ENCODE data around the gene WDPCP.
"Not testable (repeated sequence)": the region's sequence is repeated elsewhere in the genome, so short reads cannot be mapped to it uniquely, and the experiment has no call there.

Gene WDPCP

DNA sequence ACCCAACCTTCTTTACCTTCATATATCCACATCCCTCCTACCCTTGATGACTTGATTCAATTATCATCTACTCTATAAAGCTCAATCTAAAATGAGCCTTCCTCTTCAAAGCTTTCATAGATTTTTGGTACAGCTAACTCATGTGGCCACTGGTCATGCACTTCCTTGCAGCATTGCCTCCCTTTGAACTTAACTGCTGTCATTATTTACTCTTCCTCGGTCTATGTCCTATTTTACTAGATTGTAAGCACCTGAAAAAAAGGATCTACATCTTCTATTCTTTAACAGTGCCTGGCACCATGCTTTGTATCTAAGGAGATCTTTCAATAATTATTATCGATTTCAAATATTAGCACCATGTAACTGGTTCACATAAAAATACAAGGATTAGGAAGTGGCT lies 31.1 kb upstream of the WDPCP start:
- TF ChIP-seq, protein P1, sequence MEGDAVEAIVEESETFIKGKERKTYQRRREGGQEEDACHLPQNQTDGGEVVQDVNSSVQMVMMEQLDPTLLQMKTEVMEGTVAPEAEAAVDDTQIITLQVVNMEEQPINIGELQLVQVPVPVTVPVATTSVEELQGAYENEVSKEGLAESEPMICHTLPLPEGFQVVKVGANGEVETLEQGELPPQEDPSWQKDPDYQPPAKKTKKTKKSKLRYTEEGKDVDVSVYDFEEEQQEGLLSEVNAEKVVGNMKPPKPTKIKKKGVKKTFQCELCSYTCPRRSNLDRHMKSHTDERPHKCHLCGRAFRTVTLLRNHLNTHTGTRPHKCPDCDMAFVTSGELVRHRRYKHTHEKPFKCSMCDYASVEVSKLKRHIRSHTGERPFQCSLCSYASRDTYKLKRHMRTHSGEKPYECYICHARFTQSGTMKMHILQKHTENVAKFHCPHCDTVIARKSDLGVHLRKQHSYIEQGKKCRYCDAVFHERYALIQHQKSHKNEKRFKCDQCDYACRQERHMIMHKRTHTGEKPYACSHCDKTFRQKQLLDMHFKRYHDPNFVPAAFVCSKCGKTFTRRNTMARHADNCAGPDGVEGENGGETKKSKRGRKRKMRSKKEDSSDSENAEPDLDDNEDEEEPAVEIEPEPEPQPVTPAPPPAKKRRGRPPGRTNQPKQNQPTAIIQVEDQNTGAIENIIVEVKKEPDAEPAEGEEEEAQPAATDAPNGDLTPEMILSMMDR (IDR thresholded peaks at IDR 0.05; ENCODE audit: insufficient read depth, missing control alignments) = no peak
- no peak for DNase-seq (ENCODE audit: insufficient read length, low spot score)
- no peak for FAIRE-seq

DNA sequence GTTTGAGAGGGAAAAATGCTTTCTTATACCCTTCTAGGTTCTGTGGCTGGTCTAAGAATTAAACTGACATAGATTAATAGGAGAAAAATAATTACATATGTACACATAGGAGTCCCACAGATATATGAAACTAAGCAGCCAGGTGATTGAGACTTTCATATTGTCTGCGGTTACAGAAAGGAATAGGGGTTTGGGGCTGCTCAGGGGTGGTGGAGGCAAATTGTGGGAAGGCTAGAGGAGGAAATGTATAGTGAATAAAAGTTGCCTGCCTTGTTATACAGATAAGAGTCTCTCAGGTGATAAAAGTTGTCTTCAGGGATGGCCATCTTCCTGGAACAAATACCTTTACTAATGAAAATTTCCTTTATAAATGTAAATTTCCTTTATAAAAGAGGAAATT lies 29.1 kb upstream of the WDPCP start:
- no peak for DNase-seq (ENCODE audit: insufficient read length, low spot score)
- TF ChIP-seq, protein P1 (IDR thresholded peaks at IDR 0.05; ENCODE audit: insufficient read depth, missing control alignments) = no peak
- FAIRE-seq = no peak

DNA sequence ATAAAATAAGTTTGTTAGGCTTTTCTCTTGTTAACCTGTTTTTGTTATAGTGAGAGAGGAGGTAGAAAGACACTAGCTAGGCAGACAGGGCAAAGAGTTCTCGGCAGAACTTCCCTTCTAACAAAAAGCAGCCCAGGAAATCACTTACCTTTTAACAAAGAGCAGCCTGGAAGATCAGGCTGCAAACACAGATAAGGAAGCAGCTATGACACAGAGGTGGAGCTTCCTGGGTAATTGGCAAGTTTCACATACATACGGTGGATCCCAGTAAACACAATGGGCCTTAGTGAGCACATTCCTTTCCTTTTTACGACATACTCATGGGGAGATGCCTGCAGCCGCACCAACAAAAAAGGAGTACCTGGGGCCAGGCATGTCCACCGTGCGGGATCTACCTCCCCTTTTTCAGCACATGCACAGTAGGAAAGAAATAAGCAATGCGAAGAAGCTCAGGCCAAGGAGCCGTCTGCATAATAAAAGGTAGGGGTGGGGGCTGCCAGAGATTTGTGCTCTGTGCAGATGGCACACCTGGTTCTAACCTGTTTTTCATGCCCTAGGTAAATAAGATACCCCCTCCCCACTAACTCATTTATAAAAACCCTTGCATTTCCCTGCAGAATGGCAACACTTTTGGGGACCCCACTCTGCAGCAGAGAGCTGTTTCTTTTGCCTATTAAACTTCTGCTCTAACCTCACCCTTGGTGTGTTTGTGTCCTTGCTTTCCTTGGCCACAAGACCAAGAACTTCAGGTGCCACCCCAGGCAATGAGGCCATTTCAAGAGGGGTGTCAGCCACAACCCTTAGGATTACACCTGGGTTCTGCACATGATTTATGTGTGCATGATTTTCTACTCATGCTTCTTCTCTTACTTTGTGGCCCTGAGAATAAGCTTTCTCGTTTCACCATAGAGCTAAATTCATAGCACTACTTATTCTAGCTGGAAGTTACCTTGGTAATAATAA lies 27.0 kb upstream of the WDPCP start:
- FAIRE-seq (no peak), DNase-seq (ENCODE audit: insufficient read length, low spot score) (no peak)
- TF ChIP-seq, protein P1 (IDR thresholded peaks at IDR 0.05; ENCODE audit: insufficient read depth, missing control alignments) = no peak

DNA sequence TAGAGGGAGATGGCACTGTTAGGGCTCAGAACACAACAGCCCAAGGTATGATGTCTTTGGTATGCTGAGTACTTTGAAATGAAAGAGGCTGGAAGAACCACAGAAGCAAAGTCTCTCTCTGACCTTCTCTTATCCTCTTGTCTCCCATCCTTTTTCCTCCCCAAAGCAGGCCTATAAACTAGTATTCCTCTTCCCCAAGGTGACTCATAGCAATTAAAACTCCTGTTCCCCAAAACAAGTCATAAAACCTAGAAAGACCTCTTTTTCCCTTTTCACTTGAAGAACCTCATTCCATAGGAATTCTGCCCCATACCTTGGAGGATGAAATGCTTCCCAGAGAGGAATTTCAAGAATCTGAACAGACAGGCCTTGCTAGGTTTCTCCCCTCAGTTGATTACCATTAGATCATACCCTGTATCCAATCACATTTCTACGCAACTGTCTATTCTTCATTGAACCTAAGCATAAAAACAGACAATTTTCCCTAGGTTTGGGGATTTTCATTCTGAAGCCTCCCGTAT lies 26.2 kb upstream of the WDPCP start:
- no peak for FAIRE-seq
- TF ChIP-seq, protein P1 (IDR thresholded peaks at IDR 0.05; ENCODE audit: insufficient read depth, missing control alignments) = no peak
- no peak for DNase-seq (ENCODE audit: insufficient read length, low spot score)

DNA sequence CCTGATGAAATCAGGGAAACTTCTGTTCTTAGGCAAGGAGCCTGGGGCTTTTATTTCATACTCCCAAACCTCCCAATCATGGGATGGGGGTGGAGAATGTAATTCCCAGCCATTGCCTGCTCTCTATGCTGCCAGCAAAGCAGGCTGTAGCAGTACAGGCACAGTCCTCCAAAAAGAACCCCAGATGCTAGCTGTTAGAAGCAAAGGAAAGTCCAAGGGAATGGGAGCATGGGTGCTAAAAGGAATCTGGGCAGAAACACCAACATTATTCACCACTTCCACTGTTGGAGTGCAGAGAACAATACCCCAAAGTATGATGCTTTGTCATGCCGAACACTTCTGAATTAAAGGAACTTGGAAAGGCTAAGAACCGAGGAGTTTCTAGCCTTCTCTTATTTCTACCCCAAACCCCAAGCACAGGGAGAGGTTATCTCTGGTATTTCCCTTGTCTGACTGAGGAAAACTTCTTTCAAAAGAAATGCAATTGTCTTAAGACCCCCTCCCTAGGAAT lies 25.2 kb upstream of the WDPCP start:
- FAIRE-seq = no peak
- no peak for DNase-seq (ENCODE audit: insufficient read length, low spot score)
- TF ChIP-seq, protein P1 (IDR thresholded peaks at IDR 0.05; ENCODE audit: insufficient read depth, missing control alignments) = no peak

DNA sequence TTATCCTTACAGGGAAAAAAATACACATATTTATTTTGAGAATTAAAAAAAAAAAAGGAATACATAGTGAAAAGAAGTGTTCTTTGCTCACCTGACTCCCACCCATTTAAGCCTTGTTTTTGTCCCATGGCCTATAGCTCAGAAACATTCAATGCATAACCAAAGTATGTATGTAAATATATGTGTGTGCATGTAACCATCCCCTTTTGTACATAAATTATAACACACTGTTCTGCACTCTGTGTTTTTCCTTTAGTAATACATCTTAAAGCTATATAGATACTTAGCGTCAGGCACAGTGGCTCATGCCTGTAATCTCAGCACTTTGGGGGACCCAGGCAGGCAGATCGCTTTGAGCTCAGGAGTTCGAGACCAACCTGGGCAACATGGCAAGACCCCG lies 22.2 kb upstream of the WDPCP start:
- TF ChIP-seq, protein P1 (IDR thresholded peaks at IDR 0.05; ENCODE audit: insufficient read depth, missing control alignments) = no peak
- FAIRE-seq (no peak), DNase-seq (ENCODE audit: insufficient read length, low spot score) (no peak)

DNA sequence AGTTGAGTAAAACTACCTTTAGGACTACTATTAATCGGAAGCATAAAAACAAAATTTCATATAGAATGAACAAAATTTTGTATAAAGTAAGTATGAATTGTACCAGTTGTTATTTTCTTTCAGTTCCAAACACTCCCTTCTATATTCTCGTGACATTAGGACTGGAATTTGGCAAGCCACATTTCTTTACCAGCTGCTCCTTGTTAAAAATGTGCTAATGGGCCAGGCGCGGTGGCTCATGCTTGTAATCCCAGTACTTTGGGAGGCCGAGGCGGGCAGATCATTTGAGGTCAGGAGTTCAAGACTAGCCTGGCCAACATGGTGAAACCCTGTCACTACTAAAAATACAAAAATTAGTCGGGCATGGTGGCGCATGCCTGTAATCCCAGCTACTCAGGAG lies 20.6 kb upstream of the WDPCP start:
- DNase-seq (ENCODE audit: insufficient read length, low spot score); FAIRE-seq: not testable (repeated sequence)

All from D721Med (cell line).